HG02840 (cell line): ENCODE data around the gene TMEM161A.
"Not testable (repeated sequence)": the region's sequence is repeated elsewhere in the genome, so short reads cannot be mapped to it uniquely, and the experiment has no call there.

Experiments
- ATAC-seq: cut with Tn5 transposase; IDR thresholded peaks from one replicate; pipeline ENCODE4 v1.9.1; 2021; ENCODE audit warnings: mild to moderate bottlenecking, moderate library complexity, moderate number of reproducible peaks; ENCODE audit not compliant: unreplicated experiment, low FRiP score

Gene TMEM161A

GRCh38 chr19:19123386-19123785 lies 14.9 kb downstream of the TMEM161A start:
- no peak for ATAC-seq

GRCh38 chr19:19122902-19123301 lies 15.4 kb downstream of the TMEM161A start:
- ATAC-seq = no peak

GRCh38 chr19:19121371-19121770 lies 16.9 kb downstream of the TMEM161A start:
- ATAC-seq = no peak

GRCh38 chr19:19120308-19121231 lies 17.7 kb downstream of the TMEM161A start:
- ATAC-seq = no peak

- no peak for ATAC-seq
Observed at GRCh38 chr19:19119325-19120237, 18.7 kb downstream of the TMEM161A start.

- ATAC-seq = no peak
Observed at GRCh38 chr19:19115954-19116353, 22.3 kb downstream of the TMEM161A start.

- ATAC-seq = no peak
Observed at GRCh38 chr19:19113040-19113626, 25.1 kb downstream of the TMEM161A start.

GRCh38 chr19:19111967-19112580 lies 26.2 kb downstream of the TMEM161A start:
- no peak for ATAC-seq

GRCh38 chr19:19111136-19111835 lies 27.0 kb downstream of the TMEM161A start:
- no peak for ATAC-seq

GRCh38 chr19:19110410-19111135 lies 27.7 kb downstream of the TMEM161A start:
- no peak for ATAC-seq

- ATAC-seq = no peak
Observed at GRCh38 chr19:19109601-19110000, 28.7 kb downstream of the TMEM161A start.

- no peak for ATAC-seq
Observed at GRCh38 chr19:19107654-19108053, 30.6 kb downstream of the TMEM161A start.

- ATAC-seq = not testable (repeated sequence)
Observed at GRCh38 chr19:19106938-19107337, 31.3 kb downstream of the TMEM161A start.

GRCh38 chr19:19106056-19106551 lies 32.2 kb downstream of the TMEM161A start:
- no peak for ATAC-seq

- no peak for ATAC-seq
Observed at GRCh38 chr19:19105365-19106055, 32.8 kb downstream of the TMEM161A start.

- ATAC-seq = no peak
Observed at GRCh38 chr19:19103167-19103566, 35.1 kb downstream of the TMEM161A start.

GRCh38 chr19:19102566-19102965 lies 35.7 kb downstream of the TMEM161A start:
- ATAC-seq = not testable (repeated sequence)

- ATAC-seq = no peak
Observed at GRCh38 chr19:19101540-19101939, 36.7 kb downstream of the TMEM161A start.
